ENCODE measurements around the gene MYOM1.
"Not testable (repeated sequence)": the region's sequence is repeated elsewhere in the genome, so short reads cannot be mapped to it uniquely, and the experiment has no call there.

MYOM1 gene

GRCh38 chr18:3217948-3218647 lies 1.7 kb downstream of the MYOM1 start:
- no peak for DNase-seq

DNA sequence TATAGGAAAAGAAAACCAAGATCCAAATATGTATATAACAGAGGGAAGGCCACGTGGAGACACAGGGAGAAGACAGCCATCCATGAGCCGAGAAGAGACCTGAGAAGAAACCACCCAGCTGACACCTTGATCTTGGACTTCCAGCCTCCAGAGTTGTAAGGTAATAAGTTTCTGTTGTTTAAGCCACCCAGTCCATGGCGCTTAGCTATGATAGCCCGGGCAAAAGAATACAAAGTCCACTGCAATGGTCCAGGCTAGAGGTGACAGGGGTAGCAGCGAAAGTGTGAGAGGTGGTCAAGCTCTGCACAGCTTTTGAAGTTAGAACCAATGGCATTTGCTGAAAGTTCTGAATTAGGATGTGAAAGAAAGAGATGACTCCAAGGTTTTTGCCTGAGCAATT lies 2.8 kb downstream of the MYOM1 start:
- DNase-seq, result no peak

GRCh38 chr18:3214855-3215637 lies 4.7 kb downstream of the MYOM1 start:
- no peak for DNase-seq

GRCh38 chr18:3213300-3214059 lies 6.3 kb downstream of the MYOM1 start:
- DNase-seq, result no peak

GRCh38 chr18:3212657-3213056 lies 7.1 kb downstream of the MYOM1 start:
- DNase-seq, result no peak

DNA sequence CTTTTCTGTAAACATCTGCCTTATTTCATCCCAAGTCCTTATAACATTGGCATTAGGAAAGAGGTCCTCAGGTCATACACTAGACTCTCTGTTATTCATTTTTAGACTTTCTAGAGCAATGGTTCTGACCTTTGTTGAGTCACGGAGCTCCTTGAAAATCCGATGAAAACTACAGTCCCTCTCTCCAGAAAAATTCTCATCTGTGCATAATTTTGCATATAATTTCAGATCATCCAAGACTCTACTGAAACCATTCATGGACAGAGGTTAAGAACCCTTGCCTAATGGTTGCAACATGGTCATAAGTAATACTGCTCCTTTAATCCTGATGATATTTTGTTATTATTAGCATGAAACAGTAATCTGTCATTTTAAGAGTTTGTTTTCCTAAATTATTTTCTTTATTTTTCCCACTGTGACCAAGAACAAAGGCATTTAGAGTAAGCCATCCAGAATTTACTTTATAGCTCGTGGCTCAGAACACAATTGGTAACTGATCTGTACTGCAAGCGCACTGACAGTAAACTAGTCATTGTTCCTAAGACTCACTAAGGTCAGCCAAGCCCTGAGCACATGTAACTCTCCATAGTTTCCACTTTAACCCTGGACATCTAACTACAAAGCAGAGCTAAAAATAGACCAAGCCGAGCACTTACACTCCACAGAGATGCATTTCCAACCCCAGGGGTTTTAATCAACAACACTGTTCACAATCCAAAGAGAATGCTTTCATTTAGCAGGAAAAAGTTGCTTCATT lies 8.4 kb downstream of the MYOM1 start:
- no peak for DNase-seq

DNA sequence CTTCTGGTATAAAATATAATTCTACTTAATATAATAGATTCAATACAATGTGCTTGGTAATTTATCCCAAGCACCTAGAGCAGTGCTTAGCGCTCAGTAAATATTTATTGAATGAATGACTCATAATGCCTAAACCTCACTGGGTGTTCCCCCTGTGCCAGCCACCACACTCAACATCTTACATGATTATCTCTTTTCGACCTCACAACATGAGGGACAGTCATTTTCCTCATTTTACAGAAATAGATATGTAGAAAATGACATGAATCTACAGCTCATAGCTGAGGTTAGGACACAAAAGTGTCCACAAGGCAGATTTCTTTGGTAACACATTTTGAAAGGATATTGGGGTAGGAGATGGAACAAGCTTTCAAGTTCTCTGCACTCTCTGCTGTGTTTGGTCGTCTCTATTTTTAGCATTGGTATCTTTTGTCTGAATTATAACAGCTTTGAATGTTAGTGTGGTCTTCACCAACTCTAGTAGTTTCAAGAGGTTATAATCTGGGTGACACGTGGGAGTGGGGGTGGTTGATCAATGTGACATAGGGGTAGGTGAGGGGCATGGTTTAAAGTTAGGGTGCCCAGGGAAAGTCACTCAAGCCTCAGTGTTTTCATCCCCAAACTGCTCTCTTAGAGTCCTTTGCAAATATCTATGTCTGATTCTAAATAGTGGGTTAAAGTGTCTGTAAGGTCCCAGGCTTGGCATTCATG lies 9.8 kb downstream of the MYOM1 start:
- no peak for DNase-seq

DNA sequence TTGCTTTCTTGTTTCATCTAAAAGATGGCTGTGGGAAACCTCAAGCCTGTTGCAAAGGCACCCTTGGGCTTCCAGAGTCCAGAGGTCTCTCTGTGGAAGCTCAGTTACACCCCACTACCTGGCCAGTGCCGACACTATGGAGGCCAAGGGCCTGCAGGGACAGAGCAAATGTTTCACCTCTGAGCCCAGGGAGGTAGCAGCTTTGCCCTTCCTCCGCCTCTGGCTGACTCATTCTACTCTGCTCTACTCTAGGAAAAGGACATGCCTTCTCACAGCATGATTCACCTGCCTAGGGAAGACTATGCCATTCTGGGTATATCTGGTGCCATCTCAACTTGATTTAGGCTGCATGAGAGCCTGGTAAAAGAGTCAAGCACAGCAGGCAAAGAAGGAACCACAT lies 12.2 kb downstream of the MYOM1 start:
- DNase-seq, result no peak

- DNase-seq, result no peak
Measured at GRCh38 chr18:3205239-3205638, 14.5 kb downstream of the MYOM1 start.

DNA sequence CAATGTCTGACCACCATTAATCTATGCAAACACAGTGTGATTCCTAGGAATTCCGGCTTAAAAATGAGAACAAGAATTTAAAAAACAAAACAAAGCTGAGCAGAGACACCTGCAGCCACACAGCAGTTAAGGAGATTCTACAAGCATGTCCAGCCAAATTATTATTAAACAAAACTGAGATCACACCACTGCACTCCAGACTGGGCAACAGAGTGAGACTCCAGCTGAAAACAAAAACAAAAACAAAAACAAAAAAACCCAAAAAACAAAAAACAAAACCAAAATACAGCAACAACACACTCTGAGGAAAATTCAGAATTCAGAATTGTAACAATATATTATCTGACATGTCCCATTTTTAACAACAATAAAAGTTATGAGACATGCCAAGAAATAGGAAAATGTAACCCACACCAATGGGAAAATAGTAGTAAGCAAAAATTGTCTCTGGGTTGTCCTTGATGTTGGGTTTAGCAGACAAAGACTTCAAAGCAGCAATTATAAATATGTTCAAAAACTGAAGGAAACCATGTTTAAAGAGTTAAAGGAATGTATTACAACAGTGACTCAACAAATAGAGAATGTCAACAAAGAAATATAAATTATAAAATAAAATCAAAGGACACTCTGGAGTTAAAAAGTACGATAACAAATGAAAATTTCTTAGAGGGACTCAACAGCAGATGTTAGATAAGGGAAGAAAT lies 19.7 kb downstream of the MYOM1 start:
- no peak for DNase-seq

DNA sequence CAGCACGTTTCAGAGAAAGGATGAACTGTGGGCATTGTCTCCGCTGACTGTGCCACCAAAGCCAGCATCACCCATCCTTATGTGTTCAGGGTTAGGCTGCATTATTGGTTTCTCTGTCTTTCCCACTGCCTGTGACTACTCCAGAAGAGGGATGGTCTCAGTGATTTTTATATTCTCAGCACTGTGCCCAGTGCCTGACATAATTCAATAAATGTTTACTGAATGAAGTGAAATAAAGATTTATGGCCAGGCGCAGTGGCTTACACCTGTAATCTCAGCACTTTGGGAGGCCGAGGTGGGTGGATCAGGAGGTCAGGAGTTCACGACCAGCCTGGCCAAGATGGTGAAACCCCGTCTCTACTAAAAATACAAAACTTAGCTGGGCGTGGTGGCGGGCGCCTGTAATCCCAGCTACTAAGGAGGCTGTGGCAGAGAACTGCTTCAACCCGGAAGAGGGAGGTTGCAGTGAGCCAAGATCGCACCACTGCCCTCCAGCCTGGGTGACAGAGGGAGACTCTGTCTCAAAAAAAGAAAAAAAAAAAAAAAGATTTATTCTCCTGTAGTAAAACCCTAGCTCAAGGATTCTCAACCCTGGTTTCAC lies 21.4 kb downstream of the MYOM1 start:
- not testable (repeated sequence) for DNase-seq

DNA sequence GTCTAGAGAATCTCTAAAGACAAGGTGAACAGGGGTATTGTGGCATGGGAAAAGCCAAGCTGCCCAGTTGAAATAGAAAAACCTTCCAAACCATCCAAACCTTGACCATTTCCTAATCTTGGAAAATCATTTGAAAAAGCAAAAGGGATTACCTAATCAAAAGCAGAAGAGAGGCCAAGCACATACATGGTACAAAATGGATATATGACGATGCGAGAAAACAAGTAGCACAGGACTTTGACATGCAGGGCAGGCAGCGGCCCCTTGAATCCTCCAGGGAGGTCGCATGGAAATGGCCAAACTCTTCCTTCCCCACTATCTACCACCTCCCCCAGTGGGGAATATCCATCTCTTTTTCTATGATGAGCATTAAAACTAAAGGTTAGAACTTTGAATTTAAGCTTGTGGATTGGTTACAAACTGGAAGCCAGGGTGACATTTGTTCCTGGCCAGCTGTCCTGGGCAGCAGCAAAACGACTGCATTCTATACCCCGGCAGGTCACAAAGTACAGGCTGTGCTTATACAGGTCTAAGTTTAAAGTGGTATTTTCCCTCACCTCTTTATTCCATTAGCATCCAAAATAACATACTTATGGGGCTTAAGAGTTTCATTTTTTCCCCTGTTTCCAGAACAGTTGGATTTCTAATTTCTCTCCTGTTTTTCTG lies 24.7 kb downstream of the MYOM1 start:
- DNase-seq, result no peak

GRCh38 chr18:3193331-3193730 lies 26.4 kb downstream of the MYOM1 start:
- no peak for DNase-seq

- DNase-seq, result no peak
Measured at GRCh38 chr18:3192752-3193151, 27.0 kb downstream of the MYOM1 start.

DNA sequence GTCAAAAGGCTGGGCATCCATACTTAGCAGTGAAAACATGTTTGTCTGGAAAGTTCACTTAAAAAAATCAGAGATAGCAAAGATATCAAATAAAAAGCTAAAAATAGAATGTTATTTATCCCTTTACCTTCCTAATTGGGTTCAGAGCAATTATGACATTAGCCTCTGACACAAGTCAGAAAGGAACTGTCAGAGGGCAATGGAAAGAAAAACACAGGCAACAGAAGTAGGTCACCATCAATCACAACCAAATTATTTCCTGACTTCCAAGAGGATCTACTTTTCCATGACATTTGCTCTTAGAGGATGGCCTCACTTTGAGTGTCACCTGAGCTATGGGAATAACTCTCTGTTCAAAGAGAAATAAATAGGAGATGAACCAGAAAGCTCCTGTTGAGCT lies 27.5 kb downstream of the MYOM1 start:
- no peak for DNase-seq

DNA sequence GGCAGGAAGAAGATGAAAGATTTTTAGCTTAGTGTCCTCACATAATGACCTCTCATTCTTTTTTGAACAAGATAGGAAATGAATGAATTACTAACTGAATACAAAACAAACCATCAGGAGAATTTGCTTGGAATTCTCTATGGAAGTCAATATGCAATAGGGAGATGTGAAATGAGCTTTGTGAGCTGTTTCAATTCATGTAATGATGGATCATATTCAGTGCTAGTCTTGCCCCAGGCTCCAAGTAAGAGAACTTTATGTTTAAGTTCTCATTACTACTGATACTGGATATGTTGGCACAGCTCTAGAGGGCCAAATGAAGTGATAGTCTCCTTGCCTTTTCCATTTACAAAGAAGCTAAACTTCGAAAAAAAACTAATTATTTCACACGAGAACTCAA lies 29.2 kb downstream of the MYOM1 start:
- no peak for DNase-seq

- DNase-seq, result no peak
Measured at GRCh38 chr18:3189884-3190283, 29.9 kb downstream of the MYOM1 start.

- no peak for DNase-seq
Measured at GRCh38 chr18:3186678-3187658, 32.8 kb downstream of the MYOM1 start.

DNA sequence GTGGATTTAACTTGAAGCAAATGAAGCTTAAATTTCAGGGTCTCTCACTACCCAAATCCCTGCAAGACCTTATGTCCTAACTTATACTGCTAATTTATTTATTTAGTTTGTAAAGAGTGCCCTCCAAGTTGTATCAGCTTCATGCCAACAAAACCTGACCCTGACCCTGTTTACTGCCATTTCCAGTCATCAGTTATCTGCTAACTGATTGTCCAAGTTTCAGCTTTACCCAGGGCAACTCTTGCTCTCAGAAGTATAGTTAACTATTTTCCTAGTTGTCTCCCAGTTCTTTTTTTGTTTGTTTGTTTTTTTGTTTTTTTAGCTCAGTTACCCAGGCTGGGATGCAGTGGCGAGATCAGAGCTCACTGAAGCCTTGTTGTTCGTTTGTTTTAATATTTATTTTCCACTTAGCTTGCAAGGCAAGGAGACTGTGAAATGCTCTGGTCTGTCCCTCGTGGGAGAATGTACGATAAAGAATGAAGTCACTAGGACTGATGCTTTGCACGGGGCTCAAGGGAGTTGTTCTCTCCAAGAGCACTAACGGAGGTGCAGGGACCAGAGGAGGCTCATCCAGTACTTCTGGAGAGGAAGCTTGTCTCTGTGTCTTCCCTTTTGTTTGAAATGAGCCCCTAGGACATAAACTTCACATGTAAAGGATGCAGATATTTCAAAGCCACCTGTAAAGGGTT lies 35.3 kb downstream of the MYOM1 start:
- DNase-seq, result no peak
